Activated naive CD8-positive, alpha-beta T cell (primary cell): ENCODE data around the gene VAMP2.
A peak's percentile ranks its signal among the peaks of the same experiment; 100 is the strongest.

Experiments
- H3K27ac Mint-ChIP-seq: one replicate; pipeline ENCODE4 v1.8.0; 2021; ENCODE audit warnings: mixed read lengths
- H3K27me3 Mint-ChIP-seq: one replicate; pipeline ENCODE4 v1.8.0; 2021; ENCODE audit warnings: mixed read lengths
- H3K36me3 Mint-ChIP-seq: one replicate; pipeline ENCODE4 v1.8.0; 2021; ENCODE audit warnings: mixed read lengths
- H3K4me1 Mint-ChIP-seq: one replicate; pipeline ENCODE4 v1.8.0; 2021; ENCODE audit warnings: low read depth, mixed read lengths
- H3K4me3 Mint-ChIP-seq: one replicate; pipeline ENCODE4 v1.8.0; 2021; ENCODE audit warnings: mild to moderate bottlenecking, mixed read lengths
- H3K9me3 Mint-ChIP-seq: one replicate; pipeline ENCODE4 v1.8.0; 2021; ENCODE audit warnings: low read depth, mixed read lengths

Gene VAMP2

GRCh38 chr17:8153525-8153956, 9.2 kb downstream of the VAMP2 start:
- Mint-ChIP-seq H3K9me3 (no peaks in the 10 kb centered on the region), H3K27me3 (no peaks in the 10 kb centered on the region), H3K27ac (no peak overlapping the region), H3K4me1 (peaks cover 17% of the 10 kb centered on the region), H3K36me3 (no peaks in the 10 kb centered on the region), H3K4me3 (peak overlapping the region; percentile 94)

GRCh38 chr17:8153031-8153451, 9.7 kb downstream of the VAMP2 start:
- Mint-ChIP-seq H3K4me3 (peak overlapping the region; percentile 94), H3K9me3 (no peaks in the 10 kb centered on the region), H3K27me3 (no peaks in the 10 kb centered on the region), H3K27ac (no peak overlapping the region), H3K4me1 (peaks cover 15% of the 10 kb centered on the region), H3K36me3 (no peaks in the 10 kb centered on the region)

DNA sequence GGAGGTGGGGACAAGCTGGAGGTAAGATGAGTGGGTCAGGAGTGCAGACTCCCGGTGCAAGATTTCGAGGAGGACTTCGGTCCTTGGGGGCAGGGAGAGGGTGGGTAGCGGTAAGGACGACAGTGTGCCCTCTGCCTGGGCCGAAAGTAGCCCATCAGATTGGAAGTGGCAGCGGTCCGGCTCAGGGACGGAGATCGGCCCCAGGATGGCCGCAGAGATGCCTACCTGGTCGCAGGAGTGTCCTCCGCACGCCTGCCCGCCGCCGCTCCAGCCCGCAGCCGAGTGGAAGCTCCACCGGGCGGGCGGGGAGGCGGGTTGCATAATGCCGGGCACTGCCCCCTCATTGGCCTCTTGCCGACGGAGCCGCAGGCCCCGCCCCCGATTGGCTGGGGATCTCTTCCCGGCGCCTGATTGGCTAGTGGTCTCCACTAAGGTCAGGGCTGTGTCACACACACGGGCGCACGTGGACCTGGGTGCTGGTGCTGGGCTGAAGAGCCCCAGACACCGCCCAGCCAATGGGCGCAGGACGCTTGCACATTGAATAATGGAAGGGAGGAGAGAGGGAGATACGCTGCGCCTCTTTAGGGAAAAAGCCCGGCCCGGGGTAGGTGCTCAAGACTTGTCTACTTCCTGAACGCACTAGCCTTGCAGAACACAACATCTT, 10.5 kb downstream of the VAMP2 start, which contains the start of gene PER1:
TSS of gene PER1 (minus strand) at position 293 of the 664 bp plus-strand sequence. CDS start 1,698 bp downstream, outside the sequence.
- peak within 1 kb of the TSS; percentile 94 for H3K4me3 Mint-ChIP-seq
- H3K9me3 Mint-ChIP-seq: no peaks in the 10 kb centered on the region
- H3K27ac Mint-ChIP-seq: no peak within 1 kb of the TSS
- H3K4me1 Mint-ChIP-seq: peaks cover 13% of the 10 kb centered on the region
- no peaks in the 10 kb centered on the region for H3K36me3 Mint-ChIP-seq
- no peaks in the 10 kb centered on the region for H3K27me3 Mint-ChIP-seq

DNA sequence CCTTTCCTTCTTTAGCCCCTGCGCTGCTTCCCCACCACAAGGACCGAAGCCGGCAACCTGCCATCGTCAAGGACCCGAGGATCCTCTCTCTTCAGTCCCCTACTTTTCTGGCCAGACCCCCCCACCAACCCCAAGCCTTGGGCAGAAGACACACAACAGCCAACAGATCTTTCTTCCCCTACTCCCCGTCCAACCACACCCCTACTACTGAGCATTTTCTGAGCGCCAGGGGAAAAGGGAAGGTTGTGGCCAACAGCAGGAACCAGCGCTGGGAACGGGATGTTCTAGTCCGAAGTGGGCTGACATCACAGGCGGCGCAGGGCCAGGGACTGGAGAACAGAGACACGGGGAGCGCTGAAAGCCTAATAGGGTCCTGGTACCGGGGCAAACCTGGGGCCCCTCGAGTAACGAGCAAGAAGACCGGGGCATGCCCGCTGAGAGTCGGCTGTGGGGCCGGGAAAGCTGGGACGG, 11.1 kb downstream of the VAMP2 start:
- H3K4me3 Mint-ChIP-seq: peak overlapping the region; percentile 94

DNA sequence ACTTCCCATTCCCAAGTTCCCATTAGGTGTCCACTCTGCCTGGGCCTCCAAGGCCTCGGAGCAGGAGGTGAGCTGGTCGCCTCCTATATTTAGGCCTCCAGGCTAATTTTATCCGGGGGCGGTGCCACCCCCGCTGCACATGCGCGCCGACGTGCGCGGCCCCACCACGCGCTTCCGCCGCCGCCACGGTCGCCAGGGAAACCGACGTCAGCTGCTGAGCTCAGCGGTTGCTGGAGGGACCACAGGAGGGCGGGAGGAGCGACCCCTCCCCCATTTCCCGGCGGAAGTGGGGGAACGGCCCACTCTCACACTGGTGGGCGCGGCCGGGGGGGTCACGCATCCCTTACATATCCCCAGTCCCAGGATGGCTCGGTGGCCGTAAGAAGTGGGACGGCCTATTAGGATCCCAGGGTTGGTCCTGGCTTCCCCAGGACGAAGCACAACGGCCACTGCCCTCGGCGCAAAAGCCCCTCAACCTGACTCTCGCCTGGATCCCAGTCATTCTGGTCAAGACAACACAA, 11.6 kb downstream of the VAMP2 start:
- Mint-ChIP-seq H3K27ac (peak overlapping the region; percentile 28), H3K36me3 (no peaks in the 10 kb centered on the region), H3K4me1 (peaks cover 15% of the 10 kb centered on the region), H3K27me3 (no peaks in the 10 kb centered on the region), H3K9me3 (no peaks in the 10 kb centered on the region), H3K4me3 (peak overlapping the region; percentile 94)

More for the DNA sequence above, 11.1 kb downstream of the VAMP2 start:
- Mint-ChIP-seq H3K27me3 (no peaks in the 10 kb centered on the region), H3K27ac (no peak overlapping the region), H3K9me3 (no peaks in the 10 kb centered on the region), H3K4me1 (peaks cover 15% of the 10 kb centered on the region), H3K36me3 (no peaks in the 10 kb centered on the region)

DNA sequence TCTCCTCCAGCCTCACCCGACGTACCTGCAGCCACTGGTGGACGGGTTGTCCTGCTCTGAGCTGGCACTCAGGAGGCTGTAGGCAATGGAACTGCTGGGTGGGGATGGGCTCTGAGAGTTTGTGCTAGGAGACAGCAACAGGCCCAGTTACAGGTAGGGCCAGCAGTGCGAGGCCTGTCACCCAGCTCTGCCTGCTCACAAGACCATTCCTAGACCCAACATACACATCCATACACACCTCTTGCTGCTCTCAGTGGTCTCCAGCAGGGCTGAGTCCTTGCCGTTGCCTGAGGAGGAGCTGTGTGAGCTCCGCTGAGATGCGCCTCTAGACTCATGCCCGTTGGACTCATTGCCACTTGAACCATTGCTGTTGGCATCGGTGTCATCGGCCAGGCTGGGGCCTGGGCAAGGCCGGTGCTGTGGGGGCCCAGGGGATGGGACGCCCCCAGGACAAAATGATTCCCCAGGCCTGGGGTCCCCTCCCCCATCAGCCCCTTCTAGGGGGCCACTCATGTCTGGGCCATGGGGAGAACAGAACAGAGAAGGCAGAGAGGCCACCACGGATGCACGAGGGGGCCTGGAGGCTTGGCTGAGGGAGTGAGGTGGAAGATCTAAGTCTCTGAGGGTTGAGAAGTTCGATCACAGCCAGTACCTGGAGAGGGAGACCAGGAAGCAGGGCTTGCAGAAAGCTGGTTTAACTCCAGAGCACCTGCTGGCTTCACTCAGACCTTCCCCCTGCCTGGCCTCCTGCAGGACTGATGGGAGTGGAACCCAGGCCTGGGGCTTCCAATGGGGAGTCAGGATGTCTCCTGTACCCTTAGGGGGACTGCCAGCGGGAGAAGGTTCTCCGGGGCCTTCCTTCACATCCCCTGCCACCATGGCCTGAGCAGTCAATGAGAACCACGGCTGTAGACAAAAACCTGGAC, 12.3 kb downstream of the VAMP2 start:
- H3K36me3 Mint-ChIP-seq: no peaks in the 10 kb centered on the region
- H3K27ac Mint-ChIP-seq: peak overlapping the region; percentile 28
- no peaks in the 10 kb centered on the region for H3K27me3 Mint-ChIP-seq
- no peaks in the 10 kb centered on the region for H3K9me3 Mint-ChIP-seq
- peaks cover 15% of the 10 kb centered on the region for H3K4me1 Mint-ChIP-seq
- peak overlapping the region; percentile 94 for H3K4me3 Mint-ChIP-seq

DNA sequence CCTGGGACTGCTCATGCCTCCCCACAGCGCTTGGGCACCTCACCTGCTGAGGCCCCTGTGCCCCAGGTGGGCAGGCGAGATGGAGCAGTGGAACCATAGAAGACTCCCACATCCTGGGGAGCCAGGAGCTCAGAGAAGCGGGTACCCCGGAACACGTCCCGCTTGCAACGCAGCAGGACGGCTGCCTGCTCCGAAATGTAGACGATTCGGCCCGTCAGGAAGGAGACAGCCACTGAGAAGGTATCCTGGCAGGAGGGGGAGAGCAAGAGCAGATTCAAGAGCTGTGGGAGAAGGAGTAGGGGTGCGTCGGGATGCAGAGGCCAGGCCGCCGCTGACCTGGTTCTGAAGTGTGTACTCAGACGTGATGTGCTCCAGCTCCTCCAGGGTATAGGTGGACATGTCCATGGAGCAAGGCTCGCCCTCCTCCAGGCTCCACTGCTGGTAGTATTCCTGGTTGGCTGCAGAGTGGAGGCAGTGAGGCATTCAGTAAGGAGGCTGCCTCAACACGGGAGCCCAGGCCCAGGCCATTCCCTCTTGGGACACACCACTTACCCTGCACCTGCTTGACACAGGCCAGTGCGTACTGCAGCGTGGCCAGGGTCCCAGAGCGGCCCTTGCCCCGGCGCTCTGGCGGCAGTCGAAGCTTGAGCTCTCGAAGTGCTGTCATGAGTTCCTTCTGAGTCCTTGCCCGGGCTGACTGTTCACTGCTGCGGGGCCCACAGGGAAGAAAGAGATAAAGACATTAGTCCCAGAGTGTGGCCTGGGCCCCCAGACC, 13.1 kb downstream of the VAMP2 start:
- Mint-ChIP-seq H3K4me3 (peak overlapping the region; percentile 62), H3K27me3 (no peaks in the 10 kb centered on the region), H3K27ac (peak overlapping the region; percentile 58), H3K36me3 (no peaks in the 10 kb centered on the region), H3K9me3 (no peaks in the 10 kb centered on the region), H3K4me1 (peaks cover 15% of the 10 kb centered on the region)

- Mint-ChIP-seq H3K27me3 (no peaks in the 10 kb centered on the region), H3K4me1 (peaks cover 15% of the 10 kb centered on the region), H3K27ac (no peak overlapping the region), H3K36me3 (no peaks in the 10 kb centered on the region), H3K4me3 (no peak overlapping the region), H3K9me3 (no peaks in the 10 kb centered on the region)
Observed at GRCh38 chr17:8148560-8148959, 14.2 kb downstream of the VAMP2 start.

GRCh38 chr17:8147805-8148404, 14.8 kb downstream of the VAMP2 start:
- peaks cover 15% of the 10 kb centered on the region for H3K4me1 Mint-ChIP-seq
- no peak overlapping the region for H3K27ac Mint-ChIP-seq
- H3K27me3 Mint-ChIP-seq: no peaks in the 10 kb centered on the region
- no peaks in the 10 kb centered on the region for H3K36me3 Mint-ChIP-seq
- no peak overlapping the region for H3K4me3 Mint-ChIP-seq
- no peaks in the 10 kb centered on the region for H3K9me3 Mint-ChIP-seq

- Mint-ChIP-seq H3K27me3 (no peaks in the 10 kb centered on the region), H3K9me3 (no peaks in the 10 kb centered on the region), H3K27ac (no peak overlapping the region), H3K4me1 (peaks cover 15% of the 10 kb centered on the region), H3K4me3 (no peak overlapping the region), H3K36me3 (no peaks in the 10 kb centered on the region)
Observed at GRCh38 chr17:8147141-8147804, 15.5 kb downstream of the VAMP2 start.

DNA sequence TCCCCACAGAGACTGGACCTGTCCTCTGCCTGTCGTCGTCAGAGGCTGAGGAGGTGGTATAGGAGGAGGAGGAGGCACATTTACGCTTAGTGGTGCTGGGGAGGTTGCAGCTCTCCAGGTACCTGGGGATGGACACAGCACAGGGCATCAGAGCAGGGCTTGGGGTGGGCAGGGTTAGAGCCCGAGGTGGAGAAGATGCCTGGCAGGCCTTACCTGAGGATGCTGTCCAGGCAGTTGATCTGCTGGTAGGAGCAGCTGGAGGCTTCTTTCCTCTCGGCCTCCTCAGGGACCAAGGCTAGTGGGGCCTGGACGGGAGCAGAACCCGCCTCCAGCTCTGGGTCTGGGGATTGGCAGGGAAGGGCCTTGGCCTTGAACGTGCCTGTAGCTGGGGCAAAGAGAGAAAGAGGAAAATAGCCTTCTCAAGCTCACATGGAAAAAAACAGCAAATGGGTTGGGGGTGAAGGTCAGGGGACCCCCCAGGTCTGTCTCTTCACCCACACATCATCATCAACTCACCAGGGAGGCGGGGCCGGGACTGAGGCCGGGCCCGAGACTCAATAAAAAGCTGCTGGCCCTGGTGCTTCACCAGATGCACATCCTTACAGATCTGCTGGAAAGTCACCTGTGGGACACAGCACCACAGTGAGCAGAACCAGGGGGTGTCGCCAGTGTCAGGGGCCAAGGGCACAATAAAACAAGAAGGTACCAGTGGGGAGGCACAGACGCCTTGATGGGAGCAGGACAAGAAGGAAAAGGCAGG, 16.2 kb downstream of the VAMP2 start:
- H3K4me3 Mint-ChIP-seq: no peak overlapping the region
- H3K27me3 Mint-ChIP-seq: no peaks in the 10 kb centered on the region
- H3K36me3 Mint-ChIP-seq: no peaks in the 10 kb centered on the region
- no peak overlapping the region for H3K27ac Mint-ChIP-seq
- H3K4me1 Mint-ChIP-seq: peaks cover 11% of the 10 kb centered on the region
- no peaks in the 10 kb centered on the region for H3K9me3 Mint-ChIP-seq

DNA sequence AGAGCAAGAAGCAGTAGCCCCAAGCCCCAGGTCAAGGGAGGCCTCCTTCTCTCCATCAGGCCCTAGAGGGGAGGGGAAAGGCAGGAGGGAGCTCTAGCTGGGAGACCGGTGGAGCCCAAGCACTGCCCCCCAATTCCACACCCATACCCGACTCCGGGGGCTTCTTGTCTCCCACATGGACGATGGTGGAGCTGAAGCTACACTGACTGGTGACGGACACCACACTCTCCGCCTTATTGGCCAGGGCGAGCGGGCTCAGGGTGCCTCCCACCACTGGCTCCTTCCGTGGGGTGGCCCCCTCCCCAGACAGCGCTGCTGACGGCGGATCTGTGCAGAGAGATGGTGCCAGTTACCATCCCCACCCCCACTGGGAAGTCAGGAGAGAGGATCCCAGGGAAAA, 16.9 kb downstream of the VAMP2 start:
- Mint-ChIP-seq H3K27me3 (no peaks in the 10 kb centered on the region), H3K9me3 (no peaks in the 10 kb centered on the region), H3K36me3 (no peaks in the 10 kb centered on the region), H3K4me3 (no peak overlapping the region), H3K27ac (no peak overlapping the region), H3K4me1 (peaks cover 7% of the 10 kb centered on the region)
